Muscle of leg (tissue), 11 donors: ENCODE results near the gene FAM170A. TPM values are rescaled to one million over a fixed set of nuclear protein-coding genes. Genes with fewer than 3 reads are reported as not detected.

Experiments used
- DNase-seq: peaks from one replicate; pipeline ENCODE4 v3.0.0; 2013
- H3K27ac ChIP-seq: one replicate; pipeline ENCODE4 v1.5.1; 2013; ENCODE audit warnings: mild to moderate bottlenecking, low read length, control low read depth
- H3K27me3 ChIP-seq: one replicate; pipeline ENCODE4 v1.6.1; 2013; ENCODE audit warnings: low read length; ENCODE audit not compliant: control insufficient read depth, insufficient read depth
- H3K36me3 ChIP-seq: one replicate; pipeline ENCODE4 v1.6.1; 2013; ENCODE audit warnings: low read length; ENCODE audit not compliant: control insufficient read depth, insufficient read depth
- H3K4me1 ChIP-seq: one replicate; pipeline ENCODE4 v1.6.1; 2013; ENCODE audit warnings: low read length; ENCODE audit not compliant: control insufficient read depth, insufficient read depth
- H3K4me3 ChIP-seq: one replicate; pipeline ENCODE4 v1.5.1; 2013; ENCODE audit warnings: low read length, control low read depth
- H3K9me3 ChIP-seq: replicated peaks from 2 replicates; pipeline ENCODE4 v1.6.1; 2013; ENCODE audit warnings: low read depth, low read length; ENCODE audit not compliant: control insufficient read depth
- WGBS: methylation state at CpG from one replicate; pipeline ENCODE4 v1.1.5; 2013; ENCODE audit warnings: missing lambda C conversion rate; ENCODE audit not compliant: insufficient coverage; 5-methylcytosine and 5-hydroxymethylcytosine counted together
- polyA plus RNA-seq, 8 donors: library from polyadenylated mRNA; unstranded; fragments of 120-200 nt; gene quantifications; one replicate each; pipeline versions ENCODE4 v1.2.1 to v1.2.3, GENCODE V29; 2013; ENCODE audit warnings: inconsistent platforms in 1 of 8, low replicate concordance in 1 of 8; ENCODE audit not compliant: insufficient read length in 8 of 8, insufficient read depth in 1 of 8
- total RNA-seq: library from RNA; stranded (reverse); fragments of 120-200 nt; gene quantifications from one replicate; pipeline ENCODE4 v1.2.4, GENCODE V29; 2013

Gene FAM170A
- total and polyA plus RNA-seq, 9 donors, result not detected

GRCh38 chr5:119651486-119651885, 22.1 kb downstream of the FAM170A start:
- no peak for DNase-seq
- no peaks in the 10 kb centered on the region for H3K36me3 ChIP-seq
- H3K9me3 ChIP-seq, result no peaks in the 10 kb centered on the region
- no peak overlapping the region for H3K27ac ChIP-seq
- no peaks in the 10 kb centered on the region for H3K27me3 ChIP-seq
- H3K4me1 ChIP-seq, result no peaks in the 10 kb centered on the region
- H3K4me3 ChIP-seq, result no peak overlapping the region

- Histone ChIP-seq H3K4me3 (no peak overlapping the region), H3K9me3 (no peaks in the 10 kb centered on the region), H3K36me3 (no peaks in the 10 kb centered on the region), H3K27ac (no peak overlapping the region), H3K4me1 (no peaks in the 10 kb centered on the region), H3K27me3 (no peaks in the 10 kb centered on the region)
- no CpG with 5 or more reads among the region's 2 CpGs for WGBS
- no peak for DNase-seq
These were observed 25.7 kb downstream of the FAM170A start for GRCh38 chr5:119655061-119655460.

GRCh38 chr5:119656023-119656422, 26.7 kb downstream of the FAM170A start:
- DNase-seq, result no peak
- no peak overlapping the region for H3K4me3 ChIP-seq
- H3K36me3 ChIP-seq, result no peaks in the 10 kb centered on the region
- no peak overlapping the region for H3K27ac ChIP-seq
- no peaks in the 10 kb centered on the region for H3K4me1 ChIP-seq
- no peaks in the 10 kb centered on the region for H3K9me3 ChIP-seq
- no peaks in the 10 kb centered on the region for H3K27me3 ChIP-seq

- Histone ChIP-seq H3K4me3 (no peak overlapping the region), H3K36me3 (no peaks in the 10 kb centered on the region), H3K9me3 (peaks cover 11% of the 10 kb centered on the region), H3K27ac (no peak overlapping the region), H3K4me1 (no peaks in the 10 kb centered on the region), H3K27me3 (no peaks in the 10 kb centered on the region)
- DNase-seq, result no peak
These were observed 37.2 kb downstream of the FAM170A start for GRCh38 chr5:119666542-119666941.

GRCh38 chr5:119678351-119679028, 49.1 kb downstream of the FAM170A start:
- H3K4me3 ChIP-seq, result no peak overlapping the region
- 20% methylated on average over 1 of the region's 8 CpGs for WGBS
- no peaks in the 10 kb centered on the region for H3K36me3 ChIP-seq
- no peaks in the 10 kb centered on the region for H3K27me3 ChIP-seq
- no peaks in the 10 kb centered on the region for H3K9me3 ChIP-seq
- H3K27ac ChIP-seq, result no peak overlapping the region
- H3K4me1 ChIP-seq, result no peaks in the 10 kb centered on the region
- DNase-seq, result no peak

- H3K9me3 ChIP-seq, result no peaks in the 10 kb centered on the region
- H3K4me3 ChIP-seq, result no peak overlapping the region
- H3K4me1 ChIP-seq, result no peaks in the 10 kb centered on the region
- H3K27ac ChIP-seq, result no peak overlapping the region
- H3K36me3 ChIP-seq, result no peaks in the 10 kb centered on the region
- no peaks in the 10 kb centered on the region for H3K27me3 ChIP-seq
- DNase-seq, result no peak
- 90% methylated on average over 11 of the region's 12 CpGs for WGBS
These were observed 50.7 kb downstream of the FAM170A start for GRCh38 chr5:119680080-119680479.

GRCh38 chr5:119681734-119682133, 52.4 kb downstream of the FAM170A start:
- H3K9me3 ChIP-seq, result no peaks in the 10 kb centered on the region
- no peak overlapping the region for H3K4me3 ChIP-seq
- peak; percentile 62 for DNase-seq
- H3K27ac ChIP-seq, result no peak overlapping the region
- H3K36me3 ChIP-seq, result no peaks in the 10 kb centered on the region
- no peaks in the 10 kb centered on the region for H3K4me1 ChIP-seq
- H3K27me3 ChIP-seq, result no peaks in the 10 kb centered on the region
- no CpG with 5 or more reads among the region's 2 CpGs for WGBS

GRCh38 chr5:119682372-119682771, 53.0 kb downstream of the FAM170A start:
- no peaks in the 10 kb centered on the region for H3K27me3 ChIP-seq
- no peak for DNase-seq
- H3K36me3 ChIP-seq, result no peaks in the 10 kb centered on the region
- no peaks in the 10 kb centered on the region for H3K4me1 ChIP-seq
- H3K4me3 ChIP-seq, result no peak overlapping the region
- WGBS, result no CpG with 5 or more reads among the region's 1 CpG
- no peaks in the 10 kb centered on the region for H3K9me3 ChIP-seq
- no peak overlapping the region for H3K27ac ChIP-seq

Other genes starting within 250 kb of the FAM170A start
- gene HSD17B4, start 177.1 kb upstream of the FAM170A start, total RNA-seq, result 86.9 TPM
- 10 to 100 TPM; 69.0 to 92.7 (median 81.2) TPM for gene HSD17B4, start 177.1 kb upstream of the FAM170A start, polyA plus RNA-seq